Superior temporal gyrus (tissue), 1 donor: Measurements from ENCODE around the gene ZNF143.
A peak's percentile ranks its signal among the peaks of the same experiment; 100 is the strongest.
"Not testable (repeated sequence)": the region's sequence is repeated elsewhere in the genome, so short reads cannot be mapped to it uniquely, and the experiment has no call there.

Experiments used
- DNase-seq: peaks from one replicate; pipeline ENCODE4 v3.0.0-alpha.2; 2016; ENCODE audit errors: extremely low spot score

ZNF143 gene

GRCh38 chr11:9460322-9461062 lies at the start of gene ZNF143:
TSS of gene ZNF143 (plus strand) at chr11:9461012. CDS start at chr11:9471309, 10,297 bp downstream.
- peak; percentile 100 for DNase-seq

GRCh38 chr11:9428706-9429105 lies 32.1 kb upstream of the ZNF143 start:
- no peak for DNase-seq

- no peak for DNase-seq
Observed at GRCh38 chr11:9438611-9439010, 22.2 kb upstream of the ZNF143 start.

GRCh38 chr11:9446230-9446629 lies 14.6 kb upstream of the ZNF143 start:
- DNase-seq, result no peak

GRCh38 chr11:9448576-9449352 lies 12.0 kb upstream of the ZNF143 start:
- DNase-seq, result no peak

- not testable (repeated sequence) for DNase-seq
Observed at GRCh38 chr11:9452023-9452422, 8.8 kb upstream of the ZNF143 start.

- no peak for DNase-seq
Observed at GRCh38 chr11:9455722-9456121, 5.1 kb upstream of the ZNF143 start.

- peak; percentile 64 for DNase-seq
Observed at GRCh38 chr11:9459667-9460321, 1.0 kb upstream of the ZNF143 start.

- peak; percentile 87 for DNase-seq
Observed at GRCh38 chr11:9461063-9461759, 399 bp downstream of the ZNF143 start.

GRCh38 chr11:9461760-9462134 lies 935 bp downstream of the ZNF143 start:
- DNase-seq, result peak; percentile 69

GRCh38 chr11:9462172-9462799 lies 1.5 kb downstream of the ZNF143 start:
- no peak for DNase-seq

- DNase-seq, result no peak
Observed at GRCh38 chr11:9462806-9463537, 2.2 kb downstream of the ZNF143 start.

- no peak for DNase-seq
Observed at GRCh38 chr11:9470765-9471164, 10.0 kb downstream of the ZNF143 start.

- no peak for DNase-seq
Observed at GRCh38 chr11:9473408-9473807, 12.6 kb downstream of the ZNF143 start.

GRCh38 chr11:9479899-9480298 lies 19.1 kb downstream of the ZNF143 start:
- no peak for DNase-seq

- no peak for DNase-seq
Observed at GRCh38 chr11:9489080-9489765, 28.4 kb downstream of the ZNF143 start.

GRCh38 chr11:9490376-9490775 lies 29.6 kb downstream of the ZNF143 start:
- no peak for DNase-seq

GRCh38 chr11:9493492-9493891 lies 32.7 kb downstream of the ZNF143 start:
- no peak for DNase-seq

GRCh38 chr11:9494316-9494715 lies 33.5 kb downstream of the ZNF143 start:
- no peak for DNase-seq

- DNase-seq, result no peak
Observed at GRCh38 chr11:9495803-9496514, 35.1 kb downstream of the ZNF143 start.
